ENCODE data around the gene M1AP. TPM values are rescaled to one million over a fixed set of nuclear protein-coding genes. Genes with fewer than 3 reads are reported as not detected.
A peak's percentile ranks its signal among the peaks of the same experiment; 100 is the strongest.

M1AP gene
- total RNA-seq, 4 donors from 2014 or later, result 0.20 TPM; not detected in 3

GRCh38 chr2:74593826-74594772 is 54.0 kb downstream of the M1AP start:
- no peak overlapping the region for H3K27ac ChIP-seq
- no peaks in the 10 kb centered on the region for H3K4me1 ChIP-seq
- DNase-seq, result no peak
- ATAC-seq, result no peak
- in situ Hi-C loops (cut with MboI; ENCODE audit: low sequenced_read_pairs in 4 of 4) (no loop called here), intact Hi-C loops (cut with DNase I; ENCODE audit: low total_unique reads) (no loop called here)
- TF ChIP-seq POLR2A (IDR thresholded peaks at IDR 0.05), result no peak
- no peak for TF ChIP-seq CTCF (IDR thresholded peaks at IDR 0.05 in 4 of 5, conservative IDR thresholded peaks at IDR 0.05 in 1 of 5)
- H3K36me3 ChIP-seq, result no peaks in the 10 kb centered on the region
- H3K4me3 ChIP-seq, result no peak overlapping the region
- peaks cover 10% of the 10 kb centered on the region in 3 donors for H3K27me3 ChIP-seq
- H3K9me3 ChIP-seq, result no peaks in the 10 kb centered on the region

- DNase-seq (no peak), ATAC-seq (no peak)
- intact Hi-C loops (cut with DNase I; ENCODE audit: low total_unique reads), result no loop called here
- H3K36me3 ChIP-seq, result no peaks in the 10 kb centered on the region
- H3K27ac ChIP-seq, result no peak overlapping the region
- H3K4me3 ChIP-seq, result no peak overlapping the region
- H3K9me3 ChIP-seq, result no peaks in the 10 kb centered on the region
- peaks cover 3 to 10% (median 9%) of the 10 kb centered on the region in 3 donors for H3K27me3 ChIP-seq
- in situ Hi-C loops (cut with MboI; ENCODE audit: low sequenced_read_pairs in 4 of 4), result loop anchor here in 2 of 4 donors (10.0 kb wide), 1 partner anchor 104 kb away; the partner anchor contains the start of genes CCDC142 (in 2 of the 2) and TTC31 (in 2 of the 2)
- TF ChIP-seq CTCF (IDR thresholded peaks at IDR 0.05 in 4 of 5, conservative IDR thresholded peaks at IDR 0.05 in 1 of 5) (no peak), POLR2A (IDR thresholded peaks at IDR 0.05) (no peak)
- H3K4me1 ChIP-seq, result no peaks in the 10 kb centered on the region
Measured at GRCh38 chr2:74588664-74589063, 59.5 kb downstream of the M1AP start.

GRCh38 chr2:74587664-74588277 is 60.4 kb downstream of the M1AP start:
- DNase-seq (peak; percentile 25 to 41), ATAC-seq (peak; percentile 70 to 77)
- intact Hi-C loops (cut with DNase I; ENCODE audit: low total_unique reads) (loop anchor here (1.0 kb wide), 1 partner anchor 104 kb away; the partner anchor contains the start of gene TTC31), in situ Hi-C loops (cut with MboI; ENCODE audit: low sequenced_read_pairs in 4 of 4) (loop anchor here in 2 of 4 donors (10.0 kb wide), 1 partner anchor 103 kb away; the partner anchor contains the start of genes CCDC142 (in 2 of the 2) and TTC31 (in 2 of the 2))
- H3K4me3 ChIP-seq, result no peak overlapping the region
- H3K36me3 ChIP-seq, result no peaks in the 10 kb centered on the region
- no peaks in the 10 kb centered on the region for H3K4me1 ChIP-seq
- TF ChIP-seq POLR2A (IDR thresholded peaks at IDR 0.05), result no peak
- TF ChIP-seq CTCF (IDR thresholded peaks at IDR 0.05 in 4 of 5, conservative IDR thresholded peaks at IDR 0.05 in 1 of 5), result peak in 4 of 5 experiments; percentile 25 to 58 (median 50)
- no peak overlapping the region for H3K27ac ChIP-seq
- H3K9me3 ChIP-seq, result no peaks in the 10 kb centered on the region
- peaks cover 0 to 4% (median 2%) of the 10 kb centered on the region in 3 donors for H3K27me3 ChIP-seq

GRCh38 chr2:74585406-74586185 is 62.5 kb downstream of the M1AP start:
- Histone ChIP-seq H3K4me3 (no peak overlapping the region), H3K27me3 (no peaks in the 10 kb centered on the region), H3K9me3 (no peaks in the 10 kb centered on the region), H3K36me3 (no peaks in the 10 kb centered on the region), H3K27ac (no peak overlapping the region), H3K4me1 (no peaks in the 10 kb centered on the region)
- no peak for DNase-seq
- TF ChIP-seq POLR2A (IDR thresholded peaks at IDR 0.05), result no peak
- TF ChIP-seq CTCF (IDR thresholded peaks at IDR 0.05 in 4 of 5, conservative IDR thresholded peaks at IDR 0.05 in 1 of 5), result no peak
- no peak for ATAC-seq
- in situ Hi-C loops (cut with MboI; ENCODE audit: low sequenced_read_pairs in 4 of 4) (loop anchor here in 2 of 4 donors (10.0 kb wide), 1 partner anchor 101 kb away; the partner anchor contains the start of genes CCDC142 (in 2 of the 2) and TTC31 (in 2 of the 2)), intact Hi-C loops (cut with DNase I; ENCODE audit: low total_unique reads) (no loop called here)

All from gastrocnemius medialis (tissue), 4 donors.